ENCODE results near the gene NLRP1. TPM values are rescaled to one million over a fixed set of nuclear protein-coding genes. Genes with fewer than 3 reads are reported as not detected.
A peak's percentile ranks its signal among the peaks of the same experiment; 100 is the strongest.

The NLRP1 gene
- polyA plus RNA-seq, 3 donors, result 13.2 to 388 (median 17.3) TPM

DNA sequence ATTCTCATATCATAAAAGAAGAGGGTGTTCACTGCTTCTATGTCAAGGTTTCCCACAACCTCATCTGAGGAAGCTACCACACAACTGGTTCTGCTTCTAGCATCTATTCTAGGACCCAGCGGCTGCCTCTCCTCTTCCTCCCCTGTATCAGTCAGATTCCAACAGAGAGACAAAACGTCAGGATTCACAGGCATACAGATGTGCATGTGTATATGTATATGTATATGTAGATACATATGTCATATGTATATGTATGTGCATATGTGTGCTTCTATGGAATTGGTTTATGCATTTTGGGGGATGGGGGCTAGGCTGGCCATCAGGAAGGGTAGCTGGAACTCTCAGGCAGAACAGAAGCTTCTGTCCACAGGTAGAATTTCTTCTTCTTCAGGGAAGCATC is 37.4 kb upstream of the NLRP1 start:
- Histone ChIP-seq H3K4me3 (replicated peaks in 1 of 3; ENCODE audit: low read depth in 2 of 3, low read length in 3 of 3) (no peak overlapping the region), H2AFZ (ENCODE audit: insufficient read depth, low read depth, low read length, poor library complexity, severe bottlenecking) (no peak overlapping the region), H3K4me1 (ENCODE audit: control insufficient read depth in 1 of 2, insufficient read depth in 2 of 2, low read length in 2 of 2) (no peaks in the 10 kb centered on the region), H3K9me3 (replicated peaks in 1 of 2; ENCODE audit: control insufficient read depth in 1 of 2, insufficient read depth in 1 of 2, low read length in 2 of 2) (no peaks in the 10 kb centered on the region), H3K27me3 (ENCODE audit: control insufficient read depth in 2 of 2, insufficient read depth in 2 of 2, low read length in 2 of 2) (peaks cover 10 to 26% of the 10 kb centered on the region in 2 donors), H3K79me2 (ENCODE audit: insufficient read depth, low read length) (no peaks in the 10 kb centered on the region), H3K9ac (ENCODE audit: insufficient read depth, low read length, poor library complexity, severe bottlenecking) (no peak overlapping the region), H3K27ac (ENCODE audit: low read depth in 1 of 2, low read length in 2 of 2) (no peak overlapping the region), H4K20me1 (ENCODE audit: insufficient read depth, low read length) (no peaks in the 10 kb centered on the region), H3K36me3 (replicated peaks in 1 of 2; ENCODE audit: control insufficient read depth in 1 of 2, insufficient read depth in 2 of 2, low read length in 2 of 2) (no peaks in the 10 kb centered on the region), H3K4me2 (replicated peaks; ENCODE audit: extremely low read depth, low read length, poor library complexity, severe bottlenecking) (no peak overlapping the region)
- no peak overlapping the region for H3K4me3 Mint-ChIP-seq
- H3K27me3 Mint-ChIP-seq (ENCODE audit: low read depth in 3 of 3), result peaks cover 14 to 26% (median 21%) of the 10 kb centered on the region in 3 donors
- no peak for DNase-seq
- H3K9me3 Mint-ChIP-seq, result peaks cover 0 to 2% (median 0%) of the 10 kb centered on the region in 7 donors
- H3K4me1 Mint-ChIP-seq, result peaks cover 6% of the 10 kb centered on the region
- intact Hi-C loops (cut with micrococcal nuclease), result no loop called here
- H3K36me3 Mint-ChIP-seq, result no peaks in the 10 kb centered on the region
- no peak overlapping the region for H3K27ac Mint-ChIP-seq
- TF ChIP-seq, protein P1, sequence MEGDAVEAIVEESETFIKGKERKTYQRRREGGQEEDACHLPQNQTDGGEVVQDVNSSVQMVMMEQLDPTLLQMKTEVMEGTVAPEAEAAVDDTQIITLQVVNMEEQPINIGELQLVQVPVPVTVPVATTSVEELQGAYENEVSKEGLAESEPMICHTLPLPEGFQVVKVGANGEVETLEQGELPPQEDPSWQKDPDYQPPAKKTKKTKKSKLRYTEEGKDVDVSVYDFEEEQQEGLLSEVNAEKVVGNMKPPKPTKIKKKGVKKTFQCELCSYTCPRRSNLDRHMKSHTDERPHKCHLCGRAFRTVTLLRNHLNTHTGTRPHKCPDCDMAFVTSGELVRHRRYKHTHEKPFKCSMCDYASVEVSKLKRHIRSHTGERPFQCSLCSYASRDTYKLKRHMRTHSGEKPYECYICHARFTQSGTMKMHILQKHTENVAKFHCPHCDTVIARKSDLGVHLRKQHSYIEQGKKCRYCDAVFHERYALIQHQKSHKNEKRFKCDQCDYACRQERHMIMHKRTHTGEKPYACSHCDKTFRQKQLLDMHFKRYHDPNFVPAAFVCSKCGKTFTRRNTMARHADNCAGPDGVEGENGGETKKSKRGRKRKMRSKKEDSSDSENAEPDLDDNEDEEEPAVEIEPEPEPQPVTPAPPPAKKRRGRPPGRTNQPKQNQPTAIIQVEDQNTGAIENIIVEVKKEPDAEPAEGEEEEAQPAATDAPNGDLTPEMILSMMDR (IDR thresholded peaks at IDR 0.05), result no peak
- no CpG with 5 or more reads among the region's 2 CpGs for WGBS (ENCODE audit: insufficient coverage)

DNA sequence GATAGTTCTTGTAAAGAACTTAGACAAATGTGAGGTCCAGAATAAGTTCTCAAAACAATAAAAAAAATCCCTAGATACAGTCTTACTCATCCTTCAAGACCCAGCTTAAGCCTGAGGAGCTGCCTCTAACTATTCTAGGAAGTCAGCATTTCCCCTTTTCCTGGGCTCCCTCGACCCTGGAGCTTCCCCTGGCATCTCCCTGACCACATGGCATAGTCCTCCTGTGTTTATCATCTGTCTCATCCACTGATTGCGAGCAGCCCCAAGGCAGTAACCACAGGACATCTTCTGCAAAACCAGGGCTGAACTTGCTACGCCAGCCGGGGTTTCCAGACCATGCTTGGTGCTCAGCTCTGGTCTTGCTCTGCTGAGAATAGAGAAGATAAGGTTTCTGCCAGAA is 36.7 kb upstream of the NLRP1 start:
- 45% methylated on average over 4 of the region's 4 CpGs for WGBS (ENCODE audit: insufficient coverage)
- Histone ChIP-seq H3K27me3 (ENCODE audit: control insufficient read depth in 2 of 2, insufficient read depth in 2 of 2, low read length in 2 of 2) (peaks cover 10 to 26% of the 10 kb centered on the region in 2 donors), H3K4me1 (ENCODE audit: control insufficient read depth in 1 of 2, insufficient read depth in 2 of 2, low read length in 2 of 2) (no peaks in the 10 kb centered on the region), H3K4me2 (replicated peaks; ENCODE audit: extremely low read depth, low read length, poor library complexity, severe bottlenecking) (no peak overlapping the region), H3K4me3 (replicated peaks in 1 of 3; ENCODE audit: low read depth in 2 of 3, low read length in 3 of 3) (no peak overlapping the region), H3K9ac (ENCODE audit: insufficient read depth, low read length, poor library complexity, severe bottlenecking) (no peak overlapping the region), H3K79me2 (ENCODE audit: insufficient read depth, low read length) (no peaks in the 10 kb centered on the region), H3K36me3 (replicated peaks in 1 of 2; ENCODE audit: control insufficient read depth in 1 of 2, insufficient read depth in 2 of 2, low read length in 2 of 2) (no peaks in the 10 kb centered on the region), H3K27ac (ENCODE audit: low read depth in 1 of 2, low read length in 2 of 2) (no peak overlapping the region), H2AFZ (ENCODE audit: insufficient read depth, low read depth, low read length, poor library complexity, severe bottlenecking) (no peak overlapping the region), H3K9me3 (replicated peaks in 1 of 2; ENCODE audit: control insufficient read depth in 1 of 2, insufficient read depth in 1 of 2, low read length in 2 of 2) (no peaks in the 10 kb centered on the region), H4K20me1 (ENCODE audit: insufficient read depth, low read length) (no peaks in the 10 kb centered on the region)
- intact Hi-C loops (cut with micrococcal nuclease), result no loop called here
- DNase-seq, result peak; percentile 14 to 81 (median 19)
- Mint-ChIP-seq H3K27ac (peak overlapping the region in 2 of 7 donors; percentile 21 to 31), H3K27me3 (ENCODE audit: low read depth in 3 of 3) (peaks cover 14 to 25% (median 24%) of the 10 kb centered on the region in 3 donors), H3K4me1 (peaks cover 6% of the 10 kb centered on the region), H3K4me3 (peak overlapping the region in 1 of 2 donors; percentile 31), H3K36me3 (no peaks in the 10 kb centered on the region), H3K9me3 (peaks cover 0 to 2% (median 0%) of the 10 kb centered on the region in 7 donors)
- TF ChIP-seq, protein P1 (IDR thresholded peaks at IDR 0.05), result no peak

All from CD14-positive monocyte (primary cell).